HG03064 (cell line): ENCODE data around the gene ECSCR.
"Not testable (repeated sequence)": the region's sequence is repeated elsewhere in the genome, so short reads cannot be mapped to it uniquely, and the experiment has no call there.

Source experiments
- ATAC-seq: cut with Tn5 transposase; IDR thresholded peaks from one replicate; pipeline ENCODE4 v1.9.1; 2021; ENCODE audit warnings: low read depth; ENCODE audit not compliant: unreplicated experiment

Gene ECSCR

GRCh38 chr5:139415221-139415861 lies 47.2 kb downstream of the ECSCR start:
- no peak for ATAC-seq

DNA sequence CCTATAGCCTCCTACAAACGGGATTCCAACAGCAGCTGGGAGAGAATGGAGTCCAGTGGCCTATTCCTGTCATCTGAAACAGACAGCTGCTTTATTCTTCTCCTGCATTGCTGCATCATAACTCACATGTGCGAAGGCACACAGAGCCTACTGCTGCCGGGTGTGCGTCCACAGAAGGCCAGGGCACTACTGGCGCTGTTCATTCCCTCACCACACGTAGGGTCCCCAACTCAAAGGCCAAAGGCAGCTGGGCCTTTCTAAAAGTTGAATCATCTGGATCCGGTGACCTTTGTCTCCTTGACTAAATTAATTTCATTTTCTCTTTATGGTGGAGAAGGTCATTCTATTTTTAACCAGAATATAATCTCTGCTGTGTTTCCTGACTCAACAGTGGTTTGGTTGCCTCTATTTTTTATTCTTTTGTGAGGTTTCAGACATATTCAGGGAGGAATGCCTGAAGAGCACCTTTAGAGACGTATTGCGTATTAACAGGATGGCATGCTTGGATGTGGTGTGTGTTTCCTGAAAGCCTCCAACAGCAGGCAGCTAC lies 47.9 kb downstream of the ECSCR start:
- no peak for ATAC-seq

- ATAC-seq, result no peak
These were observed 48.6 kb downstream of the ECSCR start for GRCh38 chr5:139413963-139414362.

DNA sequence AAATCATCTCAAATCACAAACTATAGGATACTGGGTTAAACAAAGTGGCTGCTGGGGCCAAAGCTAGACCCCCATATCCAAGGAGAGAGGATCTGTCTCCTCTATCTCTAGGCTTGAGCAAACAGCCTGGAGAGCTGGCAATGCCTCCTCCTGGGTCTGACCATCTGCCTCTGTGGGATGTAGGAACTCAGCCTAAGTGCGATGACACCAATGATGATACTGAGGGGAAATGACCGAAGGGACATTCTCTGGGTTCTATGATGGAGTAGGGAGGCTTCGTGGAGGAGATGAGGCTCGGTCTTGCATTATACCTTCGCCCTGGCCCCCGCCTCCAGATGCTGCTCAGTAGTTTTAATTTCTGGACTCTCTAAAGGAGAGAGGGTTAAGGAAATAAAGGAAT lies 49.4 kb downstream of the ECSCR start:
- ATAC-seq, result no peak

GRCh38 chr5:139410993-139411828 lies 51.3 kb downstream of the ECSCR start:
- ATAC-seq, result no peak

- no peak for ATAC-seq
These were observed 52.2 kb downstream of the ECSCR start for GRCh38 chr5:139410121-139410992.

DNA sequence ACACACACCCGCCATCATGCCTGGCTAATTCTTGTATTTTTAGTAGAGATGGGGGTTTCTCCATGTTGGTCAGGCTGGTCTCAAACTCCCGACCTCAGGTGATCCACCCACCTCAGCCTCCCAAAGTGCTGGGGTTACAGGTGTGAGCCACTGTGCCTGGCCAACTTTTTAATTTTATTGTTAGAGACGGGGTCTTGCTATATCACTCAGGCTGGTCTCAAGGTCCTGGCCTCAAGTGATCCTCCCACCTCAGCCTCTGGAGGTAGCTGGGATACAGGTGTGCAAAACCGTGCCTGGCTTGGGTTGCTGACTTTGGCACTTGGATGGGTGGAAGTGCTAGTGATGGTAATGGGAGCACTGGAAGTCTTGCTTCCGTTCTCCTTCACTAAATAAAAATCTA lies 53.4 kb downstream of the ECSCR start:
- not testable (repeated sequence) for ATAC-seq

DNA sequence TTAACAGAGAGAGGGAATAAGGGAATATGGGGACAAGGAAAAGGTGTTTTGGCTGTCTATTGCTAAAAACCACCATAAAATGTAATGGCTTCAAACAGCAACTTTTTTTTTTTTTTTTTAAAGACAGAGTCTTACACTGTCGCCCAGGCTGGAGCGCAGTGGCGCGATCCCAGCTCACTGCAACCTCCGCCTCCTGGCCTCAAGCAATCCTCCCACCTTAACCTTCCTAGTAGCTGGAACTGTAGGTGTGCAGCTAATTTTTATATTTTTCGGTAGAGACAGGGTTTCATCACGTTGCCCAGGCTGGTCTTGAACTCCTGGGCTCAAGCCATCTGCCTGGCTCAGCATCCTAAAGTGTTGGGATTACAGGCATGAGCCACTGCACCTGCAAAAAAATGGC lies 54.4 kb downstream of the ECSCR start:
- no peak for ATAC-seq

GRCh38 chr5:139407517-139407916 lies 55.0 kb downstream of the ECSCR start:
- no peak for ATAC-seq

- ATAC-seq, result no peak
These were observed 55.6 kb downstream of the ECSCR start for GRCh38 chr5:139406963-139407362.

- ATAC-seq, result no peak
These were observed 58.1 kb downstream of the ECSCR start for GRCh38 chr5:139404484-139404840.

DNA sequence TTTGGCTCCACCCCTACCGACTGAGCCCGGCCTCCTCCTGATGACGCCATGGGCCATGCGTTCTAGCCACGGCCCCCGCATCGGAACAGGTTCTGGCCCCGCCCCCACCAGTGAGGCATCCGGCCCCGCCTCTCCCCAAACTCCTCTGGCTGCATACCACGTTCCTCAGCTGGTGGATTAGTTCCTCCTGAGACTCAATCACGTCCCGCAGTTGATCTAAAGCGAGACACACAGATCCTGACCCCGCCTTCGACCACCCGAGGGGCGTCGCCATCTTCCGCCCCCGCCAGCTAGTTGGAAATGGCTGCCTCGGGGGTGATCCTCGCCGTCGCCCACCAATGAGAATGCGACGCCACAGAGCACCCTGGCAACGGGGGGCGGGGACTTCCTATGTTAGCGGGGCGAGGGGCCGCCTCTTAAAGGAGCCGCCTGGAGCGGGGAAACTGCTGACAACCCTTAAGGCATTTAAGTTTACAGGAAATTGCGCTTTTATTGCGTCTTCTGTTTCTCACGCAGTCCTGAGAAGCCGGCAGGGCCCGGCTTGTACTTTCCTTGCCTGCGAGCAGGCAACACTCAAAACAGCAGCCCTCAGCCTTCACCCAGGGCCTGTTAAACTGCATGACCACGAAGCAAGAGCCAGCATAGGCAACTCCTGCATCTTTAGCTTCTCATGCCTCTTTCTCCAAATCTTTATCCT lies 58.6 kb downstream of the ECSCR start, which contains the start of gene SPATA24:
Gene SPATA24, minus strand, starts transcription at position 303 of the 697 bp plus-strand sequence. Its CDS starts 29 bp downstream, at position 274.
- peak; percentile 70 for ATAC-seq

GRCh38 chr5:139403418-139403786 lies 59.1 kb downstream of the ECSCR start:
- no peak for ATAC-seq

DNA sequence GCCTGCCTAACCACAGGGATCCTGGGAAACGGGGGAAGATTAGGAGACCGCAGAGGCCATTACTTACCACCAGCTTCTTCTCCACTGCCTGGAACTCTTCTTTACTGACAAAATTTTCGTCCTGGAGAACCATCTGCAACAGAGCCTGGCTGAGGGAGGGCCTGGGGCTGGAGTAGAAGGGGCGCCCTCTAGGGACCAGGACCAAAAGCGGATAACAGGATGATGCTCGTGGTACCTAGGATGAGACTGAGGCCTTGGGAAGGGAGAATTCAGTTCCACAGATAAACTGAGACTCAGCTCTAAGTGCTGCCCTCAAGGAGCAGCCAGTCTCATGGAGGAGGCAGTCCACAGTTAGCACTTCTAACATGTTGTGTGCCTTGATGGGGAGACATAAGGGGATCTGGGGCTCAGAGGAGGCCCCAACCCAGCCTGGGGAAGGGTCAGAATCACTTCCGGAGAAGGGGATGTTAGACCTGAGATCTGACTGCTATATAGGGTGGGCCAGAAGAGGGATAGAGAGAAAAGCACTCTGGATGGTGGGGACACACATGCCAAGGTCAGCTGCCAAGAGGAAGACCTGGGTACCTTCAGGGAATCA lies 59.9 kb downstream of the ECSCR start:
- ATAC-seq, result no peak

GRCh38 chr5:139401546-139401945 lies 61.0 kb downstream of the ECSCR start:
- no peak for ATAC-seq

DNA sequence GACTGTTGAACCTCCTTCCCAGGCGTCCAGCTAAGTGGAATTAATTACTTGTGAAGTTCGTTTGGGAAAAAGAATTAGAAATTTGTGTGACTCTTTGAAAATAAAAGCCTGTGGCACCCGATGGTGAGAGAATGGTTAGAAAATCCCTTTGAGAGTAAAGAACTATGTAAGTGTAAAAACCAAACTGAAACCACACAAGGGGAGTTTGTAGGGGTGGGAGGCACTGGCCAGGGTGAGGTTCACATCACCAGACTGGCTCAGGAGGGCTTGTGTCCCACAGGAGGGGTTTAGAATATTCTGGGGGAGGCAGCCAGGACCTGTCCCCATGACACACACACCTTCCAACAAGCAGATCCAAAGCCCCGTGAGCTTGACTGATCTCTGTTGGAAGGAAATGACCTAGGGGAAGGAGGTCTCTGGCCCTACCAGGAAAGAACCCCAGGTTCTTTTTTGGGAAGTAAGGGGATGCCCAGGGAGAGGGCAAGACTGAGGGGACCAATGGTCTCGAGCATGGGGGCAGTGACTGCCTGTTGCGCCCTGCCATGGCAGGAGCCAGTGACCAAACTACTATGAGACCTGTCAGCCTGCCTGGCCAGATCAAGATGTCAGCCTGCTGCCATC lies 62.9 kb downstream of the ECSCR start:
- ATAC-seq, result no peak
